Fibroblast of peridontal ligament (primary cell): Measurements from ENCODE around the gene CYGB.

Source experiments
- DNase-seq: peaks from one replicate; pipeline ENCODE4 v3.0.0-alpha.2; 2010; ENCODE audit errors: extremely low read depth

Gene CYGB

GRCh38 chr17:76537578-76538280 is at the start of gene CYGB:
Gene CYGB (minus strand): TSS chr17:76537709. CDS start chr17:76537542, 167 bp downstream.
- no peak for DNase-seq

- no peak for DNase-seq
These were observed 49.4 kb upstream of the CYGB start for GRCh38 chr17:76586741-76587487.

DNA sequence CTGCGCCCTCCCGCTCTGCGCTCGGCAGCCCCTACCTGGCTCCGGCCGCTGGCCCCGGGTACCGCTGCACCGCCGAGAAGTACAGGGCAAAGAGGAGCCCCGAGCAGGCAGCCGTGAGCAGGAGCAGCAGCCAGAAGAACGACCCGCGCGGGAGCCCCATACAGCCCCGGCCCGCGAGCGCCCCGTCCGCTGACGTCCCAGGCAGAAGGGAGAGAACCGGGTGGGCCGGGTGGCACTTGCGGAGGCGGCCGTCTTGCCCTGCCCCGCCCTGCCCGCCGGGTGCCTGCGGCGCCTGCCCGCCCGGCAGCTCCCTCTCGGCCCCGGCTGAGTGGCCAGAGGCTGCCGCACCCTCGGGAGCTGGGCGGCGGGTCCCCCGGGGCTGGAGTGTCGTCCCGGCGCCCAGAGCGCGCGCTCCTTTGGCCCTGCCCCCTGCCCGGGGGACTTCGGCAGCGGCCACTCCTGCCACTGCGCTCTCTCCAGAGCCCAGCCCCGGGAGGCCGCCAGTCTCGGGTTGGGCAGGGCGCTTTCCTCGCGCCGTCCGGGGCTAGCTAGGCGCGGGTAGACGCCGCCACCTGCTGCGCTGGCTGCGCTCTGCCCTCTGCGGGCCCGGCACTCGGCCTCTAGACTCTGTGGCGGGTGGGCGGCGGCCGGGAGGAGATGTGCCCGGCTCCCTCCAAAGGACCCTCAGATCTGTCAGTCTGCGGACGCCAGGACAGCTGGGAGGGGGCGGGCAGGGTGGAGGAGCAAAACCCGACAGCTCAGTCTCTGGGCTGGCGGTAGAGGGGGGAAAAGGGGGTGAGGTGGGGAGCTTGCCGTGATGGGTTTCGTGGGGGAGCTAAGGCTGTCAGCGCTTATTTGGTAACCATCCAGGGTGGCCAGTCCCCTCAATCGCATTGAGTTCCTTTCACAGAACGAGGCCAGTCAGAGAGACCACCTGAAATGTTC is 48.4 kb upstream of the CYGB start, which contains the start of gene ST6GALNAC2:
ST6GALNAC2 (minus strand) TSS at position 212 of the 945 bp plus-strand sequence; CDS start at position 160, 52 bp downstream.
- DNase-seq: no peak

- DNase-seq: no peak
These were observed 47.6 kb upstream of the CYGB start for GRCh38 chr17:76585033-76585648.

DNA sequence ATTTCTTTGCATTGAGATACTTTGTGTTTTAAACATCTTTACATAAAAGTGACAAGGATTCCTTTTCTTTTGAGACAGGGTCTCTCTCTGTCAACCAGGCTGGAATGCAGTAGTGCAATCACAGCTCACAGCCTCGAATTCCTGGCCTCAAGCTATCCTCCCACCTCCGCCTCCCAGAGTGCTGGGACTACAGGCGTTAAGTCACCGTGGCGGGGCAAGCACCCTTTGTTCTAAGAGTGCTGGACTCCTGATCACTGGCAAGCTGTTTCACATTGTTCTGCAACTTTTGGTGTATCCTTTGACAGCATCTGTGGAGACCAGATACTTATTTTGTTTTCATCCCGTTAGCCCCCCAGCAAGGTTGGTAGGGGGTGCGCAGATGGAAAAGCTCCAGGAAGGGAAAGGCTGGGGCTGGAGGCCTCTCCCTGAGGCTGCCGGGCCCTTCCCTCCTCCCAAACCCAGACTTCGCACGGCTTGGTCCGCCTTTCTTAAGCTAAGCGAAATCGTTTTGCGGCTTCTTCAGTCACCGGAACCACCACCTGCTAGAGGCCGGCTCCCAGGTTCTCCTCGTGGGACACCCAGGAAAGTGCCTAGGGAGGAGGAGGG is 47.0 kb upstream of the CYGB start:
- no peak for DNase-seq

- no peak for DNase-seq
These were observed 45.2 kb upstream of the CYGB start for GRCh38 chr17:76582660-76583059.

GRCh38 chr17:76581515-76581914 is 44.0 kb upstream of the CYGB start:
- DNase-seq: no peak

- DNase-seq: no peak
These were observed 41.8 kb upstream of the CYGB start for GRCh38 chr17:76579281-76579680.

DNA sequence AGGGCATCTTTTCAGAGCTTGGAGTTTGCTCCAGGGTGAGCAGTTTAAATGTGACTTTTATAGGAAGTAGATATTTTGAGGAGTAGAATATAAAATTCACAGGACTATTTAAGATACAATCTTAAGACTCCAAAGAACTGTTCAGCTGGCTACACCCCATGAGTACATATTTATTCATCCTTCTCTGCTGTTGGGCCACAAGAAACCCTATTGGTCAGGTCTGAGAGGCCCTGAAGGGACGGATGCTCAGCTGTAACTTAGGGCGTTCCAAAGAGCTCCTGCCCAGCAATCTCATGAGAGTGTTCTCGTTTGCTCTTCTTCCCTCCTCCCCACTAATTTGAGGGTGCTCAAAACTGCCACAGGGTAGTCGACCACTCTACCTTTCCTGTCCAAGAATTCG is 40.9 kb upstream of the CYGB start:
- DNase-seq: no peak

- DNase-seq: no peak
These were observed 40.4 kb upstream of the CYGB start for GRCh38 chr17:76577876-76578275.

GRCh38 chr17:76576189-76576588 is 38.7 kb upstream of the CYGB start:
- DNase-seq: no peak

DNA sequence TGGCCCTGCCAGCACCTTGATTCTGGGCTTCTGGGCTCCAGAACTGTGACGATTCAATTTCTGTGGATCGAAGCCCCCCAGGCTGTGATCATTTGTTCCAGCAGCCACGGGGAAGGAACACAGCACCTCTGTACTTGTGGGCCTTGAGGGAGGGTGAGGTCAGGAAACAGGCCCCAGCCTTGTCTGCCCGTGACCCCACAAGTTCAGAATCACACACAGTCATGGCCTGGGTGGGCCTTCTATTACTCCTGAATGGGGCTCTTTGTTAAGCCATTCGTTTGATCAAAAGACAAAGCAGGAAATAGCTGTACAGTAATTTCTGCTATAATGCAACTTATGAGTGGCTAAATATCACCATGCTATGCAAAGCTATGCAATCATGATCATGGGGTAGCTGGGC is 38.1 kb upstream of the CYGB start:
- no peak for DNase-seq

DNA sequence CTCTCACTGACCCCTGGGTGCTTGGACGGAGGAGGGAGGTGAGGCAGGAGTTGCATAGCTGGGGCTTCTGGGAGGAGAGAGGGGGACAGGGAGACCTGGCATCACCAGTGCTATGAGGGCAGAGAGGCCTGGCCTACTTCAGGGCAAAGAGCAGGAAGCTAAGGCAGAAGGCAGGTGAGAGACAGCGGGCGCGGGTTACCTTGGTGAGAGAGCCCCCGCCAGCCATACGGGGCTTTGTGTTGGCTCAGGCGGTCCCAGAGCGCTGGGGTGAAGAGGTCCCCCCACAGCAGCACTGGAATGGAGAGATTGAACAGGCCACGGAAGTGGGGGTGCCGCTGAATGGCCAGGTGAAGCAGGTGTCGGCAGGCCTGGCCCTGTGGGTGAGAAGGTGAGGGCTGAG is 36.7 kb upstream of the CYGB start:
- DNase-seq: no peak

- no peak for DNase-seq
These were observed 35.6 kb upstream of the CYGB start for GRCh38 chr17:76573096-76573495.

DNA sequence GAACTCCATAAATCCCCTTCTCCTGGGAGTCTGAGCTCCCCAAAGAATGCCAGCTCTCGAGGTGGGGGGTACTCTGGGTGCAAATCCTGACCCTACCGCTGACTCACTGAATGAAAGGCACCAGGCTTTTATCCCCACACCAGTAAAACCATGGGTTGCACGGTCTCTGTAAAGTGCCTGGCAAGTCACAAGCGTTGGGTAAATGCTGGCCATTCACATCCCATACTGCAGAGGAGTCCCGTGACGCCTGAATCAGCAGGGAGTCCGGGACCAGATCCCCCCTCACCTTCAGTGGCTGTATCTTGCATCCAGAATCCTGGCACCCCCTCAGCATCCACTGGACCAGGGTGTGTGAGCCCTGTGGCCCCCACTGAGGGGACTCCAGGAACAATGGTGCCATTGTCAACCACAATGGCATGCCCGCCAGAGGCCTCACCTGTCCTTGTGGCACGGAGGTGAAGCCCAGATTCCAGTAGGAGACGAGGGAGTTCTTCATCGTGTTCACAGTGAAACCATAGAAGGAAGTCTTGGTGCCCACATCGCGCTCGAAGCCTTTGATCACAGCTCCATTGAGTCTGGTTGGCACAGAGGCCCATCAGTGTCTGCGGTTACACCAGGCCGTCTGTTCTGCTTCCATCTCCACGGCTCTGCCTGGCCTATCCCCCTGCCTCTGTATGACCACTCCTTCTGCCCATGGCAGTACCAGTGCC is 34.8 kb upstream of the CYGB start:
- no peak for DNase-seq

DNA sequence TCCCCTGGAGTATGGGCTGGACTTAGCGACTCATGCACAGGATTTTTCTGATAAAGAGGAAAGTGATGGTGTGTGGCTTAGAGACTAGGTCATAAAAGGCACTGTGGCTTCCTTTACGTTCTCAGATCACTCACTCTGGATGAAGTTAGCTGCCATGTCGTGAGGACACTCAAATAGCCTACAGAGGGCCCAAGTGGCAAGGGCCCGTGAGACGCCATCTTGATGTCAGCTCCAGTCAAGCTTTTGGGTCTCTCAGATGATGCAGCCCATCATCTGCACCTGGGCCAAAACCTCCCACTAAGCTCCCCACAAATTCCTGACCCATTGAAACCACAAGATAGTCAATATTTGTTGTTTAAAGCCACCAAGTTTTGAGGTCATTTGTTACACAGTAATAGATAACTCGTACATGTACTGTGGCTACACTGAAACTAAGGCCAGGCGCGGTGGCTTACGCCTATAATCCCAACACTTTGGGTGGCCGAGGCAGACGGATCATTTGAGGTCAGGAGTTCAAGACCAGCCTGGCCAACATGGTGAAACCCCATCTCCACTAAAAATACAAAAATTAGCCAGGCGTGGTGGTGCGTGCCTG is 33.5 kb upstream of the CYGB start:
- no peak for DNase-seq

GRCh38 chr17:76570457-76570856 is 32.9 kb upstream of the CYGB start:
- DNase-seq: no peak

GRCh38 chr17:76569607-76570279 is 32.2 kb upstream of the CYGB start:
- DNase-seq: no peak

DNA sequence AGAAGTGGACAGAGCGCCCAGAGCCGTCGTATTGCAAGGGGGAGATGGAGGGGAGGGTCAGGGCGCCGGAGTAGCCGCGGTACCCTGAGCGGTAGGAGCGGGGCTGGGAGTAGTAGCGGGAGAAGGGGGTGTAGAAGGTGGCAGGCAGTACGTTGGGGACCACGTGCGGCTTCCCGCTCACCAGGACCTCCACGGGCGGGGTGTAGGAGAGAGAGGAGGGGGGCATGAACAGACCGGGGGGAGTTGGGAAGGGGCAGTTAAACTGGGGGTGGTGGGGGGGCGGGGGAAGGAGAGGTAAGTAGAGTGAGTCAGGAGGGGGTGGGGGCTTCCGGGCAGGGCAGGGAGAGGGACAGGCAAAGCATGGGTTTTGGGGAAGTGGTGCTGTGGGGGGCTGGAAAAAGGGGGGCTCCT is 31.3 kb upstream of the CYGB start:
- no peak for DNase-seq
